GM12865 (cell line): Measurements from ENCODE around the gene GCAT.
A peak's percentile ranks its signal among the peaks of the same experiment; 100 is the strongest.
"Not testable (repeated sequence)": the region's sequence is repeated elsewhere in the genome, so short reads cannot be mapped to it uniquely, and the experiment has no call there.

Experiments
- DNase-seq: peaks from one replicate; pipeline ENCODE4 v3.0.0; 2010; ENCODE audit warnings: low read depth
- H3K4me3 ChIP-seq: 2 replicates; pipeline ENCODE4 v1.5.1; 2011; ENCODE audit warnings: mild to moderate bottlenecking, low read depth, low read length, control low read depth
- CTCF ChIP-seq: IDR thresholded peaks from 2 replicates; pipeline ENCODE4 v1.5.1; 2011; ENCODE audit warnings: low read length, control low read depth, low read depth, inconsistent platforms; ENCODE audit not compliant: insufficient read depth; ENCODE audit errors: missing control alignments

The GCAT gene

GRCh38 chr22:37796079-37796478 is 11.7 kb upstream of the GCAT start:
- no peak for TF ChIP-seq CTCF
- no peak for DNase-seq
- no peak overlapping the region for H3K4me3 ChIP-seq

GRCh38 chr22:37797259-37797658 is 10.5 kb upstream of the GCAT start:
- not testable (repeated sequence) for DNase-seq, H3K4me3 ChIP-seq

GRCh38 chr22:37797874-37798500 is 9.7 kb upstream of the GCAT start:
- peak; percentile 27 for DNase-seq
- H3K4me3 ChIP-seq, result no peak overlapping the region
- TF ChIP-seq CTCF, result no peak

- not testable (repeated sequence) for H3K4me3 ChIP-seq, DNase-seq
Measured at GRCh38 chr22:37799979-37800378, 7.8 kb upstream of the GCAT start.

- TF ChIP-seq CTCF, result no peak
- no peak for DNase-seq
- peak overlapping the region; percentile 55 for H3K4me3 ChIP-seq
Measured at GRCh38 chr22:37801946-37802309, 5.8 kb upstream of the GCAT start.

GRCh38 chr22:37802310-37803194 is 5.2 kb upstream of the GCAT start:
- no peak for TF ChIP-seq CTCF
- H3K4me3 ChIP-seq, result peak overlapping the region; percentile 55
- DNase-seq, result no peak

- no peak for TF ChIP-seq CTCF
- DNase-seq, result no peak
- H3K4me3 ChIP-seq, result peak overlapping the region; percentile 55; the same call in 1 of the 2 replicates
Measured at GRCh38 chr22:37803195-37803638, 4.5 kb upstream of the GCAT start.
